Measurements from ENCODE around the gene SDS.

SDS gene

DNA sequence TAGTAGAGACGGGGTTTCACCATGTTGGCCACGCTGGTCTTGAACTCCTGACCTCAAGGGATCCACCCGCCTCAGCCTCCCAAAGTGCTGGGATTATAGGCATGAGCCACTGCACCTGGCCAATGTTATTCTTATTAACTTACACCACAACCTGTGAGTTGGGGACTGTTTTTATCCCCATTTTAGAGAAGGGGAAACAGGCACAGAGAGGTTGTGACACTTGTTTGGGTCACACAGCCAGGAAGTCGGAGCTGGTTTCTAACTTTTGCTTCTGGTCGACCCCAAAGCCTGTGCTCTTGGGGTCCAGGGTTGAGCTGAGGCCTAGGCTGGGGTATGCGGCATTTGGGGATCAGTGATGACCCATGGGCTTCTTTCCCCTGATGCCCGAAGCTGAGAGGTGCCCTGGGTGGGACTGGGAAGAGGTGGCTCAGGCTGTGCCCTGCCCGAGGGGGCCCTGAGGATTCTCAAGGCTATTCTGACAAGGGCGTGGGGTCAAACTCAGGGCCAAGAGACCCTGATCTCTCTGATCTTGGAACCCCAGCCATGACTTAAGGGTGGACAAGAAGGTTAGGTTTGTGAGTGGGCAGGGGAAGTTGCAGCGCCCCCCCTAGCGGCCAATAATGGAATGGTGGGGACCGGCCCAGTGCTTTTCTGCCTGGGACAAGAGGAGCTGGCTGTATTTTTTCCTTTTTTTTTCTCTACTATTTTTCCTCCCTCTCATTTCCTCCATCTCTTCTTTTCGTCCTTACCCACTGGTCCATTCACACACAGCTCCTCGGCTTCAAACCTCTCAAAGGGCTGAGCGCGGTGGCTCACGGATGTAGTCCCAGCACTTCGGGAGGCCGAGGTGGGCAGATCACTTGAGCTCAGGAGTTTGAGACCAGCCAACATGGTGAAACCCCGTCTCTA, 21.5 kb upstream of the SDS start:
- no peak for DNase-seq

GRCh38 chr12:113424456-113424855, 20.8 kb upstream of the SDS start:
- no peak for DNase-seq

DNA sequence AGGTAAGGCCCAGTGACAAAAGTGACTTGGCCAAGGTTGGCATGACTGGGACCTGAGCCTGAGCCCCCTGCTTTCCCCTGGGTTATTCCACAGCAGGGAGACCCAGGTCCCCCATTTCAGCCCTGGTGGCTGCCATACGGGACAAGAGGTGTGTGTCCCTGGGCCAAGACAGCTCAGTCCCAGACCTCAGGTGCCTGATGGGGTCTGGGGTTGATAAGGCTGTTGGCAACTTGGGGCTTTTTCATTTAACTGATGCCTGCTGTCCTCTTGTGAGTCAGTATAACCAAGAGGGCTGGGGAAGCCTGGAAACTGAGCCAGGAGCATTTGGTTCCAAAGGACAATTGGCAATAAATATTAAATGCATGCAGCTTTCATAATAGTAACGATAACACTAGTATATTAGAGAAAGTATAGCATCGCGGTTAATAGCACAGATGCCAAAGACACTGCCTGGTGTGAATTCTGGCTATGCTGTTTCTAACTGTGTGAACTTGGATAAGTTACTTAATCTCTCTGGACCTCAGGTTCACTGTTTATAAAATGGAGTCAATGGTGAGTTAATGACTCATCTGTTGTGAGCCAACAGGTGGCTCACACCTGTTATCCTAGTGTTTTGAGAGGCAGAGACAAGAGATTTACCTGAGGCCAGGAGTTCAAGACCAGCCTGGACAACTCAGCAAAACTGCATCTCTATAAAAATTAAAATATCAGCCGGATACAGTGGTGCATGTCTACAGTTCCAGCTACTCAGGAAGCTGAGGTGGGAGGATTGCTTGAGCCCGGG, 19.4 kb upstream of the SDS start:
- DNase-seq = no peak

DNA sequence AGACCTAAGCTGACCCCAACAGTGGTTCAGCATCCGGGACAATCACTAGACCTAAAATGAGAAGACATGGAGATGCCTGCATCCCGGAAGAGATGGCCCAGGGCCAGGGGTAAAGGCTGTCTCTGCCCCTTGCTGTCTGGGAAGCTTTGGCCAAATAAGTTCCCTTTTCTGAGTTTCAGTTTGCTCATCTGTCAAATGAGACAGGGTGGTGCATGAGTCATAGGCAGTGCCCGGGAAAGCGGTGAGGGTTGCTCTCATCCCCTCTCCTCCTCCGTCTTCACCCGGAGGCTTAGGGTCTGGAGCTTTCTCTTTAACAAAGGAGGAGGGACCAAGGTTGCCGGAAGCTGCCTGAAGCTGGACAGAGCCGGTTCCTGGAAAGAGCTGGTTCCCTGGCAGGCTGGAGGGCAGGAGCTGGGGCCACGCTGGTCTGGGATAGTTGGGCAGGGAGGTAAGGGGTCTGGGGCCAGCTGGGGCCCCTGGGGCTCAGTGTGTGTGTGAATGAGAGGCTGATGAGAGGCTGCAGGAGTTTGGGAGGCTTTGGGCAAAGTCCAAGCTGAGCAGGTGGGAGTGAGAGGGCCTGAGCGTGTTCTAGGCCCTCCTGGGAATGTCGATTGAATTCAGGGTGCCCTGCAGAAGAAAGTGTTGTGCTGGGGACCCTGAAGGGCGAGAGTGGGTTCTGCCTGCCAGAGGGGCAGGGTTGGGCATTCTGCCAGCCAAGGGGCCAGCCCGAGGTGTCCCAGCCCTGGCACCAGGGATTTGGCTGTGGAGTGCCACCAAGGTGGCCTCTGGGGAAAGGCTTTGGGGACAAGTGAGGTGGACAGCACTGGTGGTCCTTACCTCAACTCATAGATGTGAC, 18.6 kb upstream of the SDS start, which contains the start of gene SDSL:
TSS of gene SDSL (plus strand) at position 351 of the 856 bp plus-strand sequence. CDS start 5,603 bp downstream, outside the sequence.
- DNase-seq = no peak

GRCh38 chr12:113420996-113421595, 17.4 kb upstream of the SDS start:
- no peak for DNase-seq

GRCh38 chr12:113418213-113418879, 14.7 kb upstream of the SDS start:
- no peak for DNase-seq

GRCh38 chr12:113416091-113416754, 12.5 kb upstream of the SDS start:
- no peak for DNase-seq

- no peak for DNase-seq
Observed at GRCh38 chr12:113414519-113415038, 10.9 kb upstream of the SDS start.

DNA sequence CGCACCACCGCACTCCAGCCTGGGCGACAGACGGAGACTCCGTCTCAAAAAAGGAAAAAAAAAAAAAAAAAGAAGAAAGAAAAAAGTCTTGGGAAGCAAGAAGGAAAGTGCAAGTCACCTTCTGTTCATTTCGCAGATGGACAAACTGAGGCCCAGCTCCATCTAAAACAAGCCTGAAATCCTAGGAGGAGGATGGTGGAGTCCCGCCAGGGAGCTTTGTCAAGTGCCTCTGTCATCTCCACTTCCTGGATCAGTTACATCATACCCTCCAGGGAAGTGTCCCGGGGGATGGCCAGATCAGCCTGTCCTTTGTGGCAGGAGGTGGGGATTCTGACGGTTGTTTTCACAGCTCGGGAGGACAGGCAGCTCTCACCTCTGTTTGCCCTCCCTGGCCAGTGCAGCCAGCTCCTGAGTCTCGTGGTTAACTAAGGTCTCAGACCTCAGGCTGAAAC, 9.8 kb upstream of the SDS start:
- DNase-seq = no peak

GRCh38 chr12:113409462-113410124, 5.9 kb upstream of the SDS start:
- no peak for DNase-seq

GRCh38 chr12:113408756-113409298, 5.1 kb upstream of the SDS start:
- DNase-seq = no peak

DNA sequence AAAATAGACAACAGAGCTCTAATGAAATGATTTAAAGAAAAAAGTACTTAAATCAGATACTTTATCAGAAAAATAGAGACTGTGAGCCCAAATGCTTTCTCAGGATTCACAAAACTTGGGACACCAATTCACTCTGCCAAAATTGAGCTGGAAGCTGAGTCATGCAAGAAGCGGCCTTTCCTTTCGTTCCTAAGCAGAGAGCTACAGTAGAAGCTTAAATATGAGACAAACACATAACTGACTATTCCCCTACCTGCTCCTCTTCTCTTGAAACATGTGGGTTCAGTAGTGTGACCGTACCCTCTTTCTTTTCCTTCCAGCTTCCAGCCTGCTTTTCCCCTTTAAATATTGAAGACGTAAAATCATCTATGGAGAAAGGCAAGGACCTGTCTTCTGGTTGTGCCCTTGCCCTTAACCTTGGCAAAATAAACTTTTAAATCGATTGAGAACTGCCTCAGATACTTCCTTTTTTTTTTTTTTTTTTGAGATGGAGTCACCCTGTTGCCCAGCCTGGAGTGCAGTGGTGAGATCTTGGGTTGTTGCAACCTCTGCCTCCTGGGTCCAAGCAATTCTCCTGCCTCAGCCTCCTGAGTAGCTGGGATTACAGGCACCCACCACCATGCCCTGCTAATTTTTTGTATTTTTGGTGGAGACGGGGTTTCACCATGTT, 4.4 kb upstream of the SDS start:
- DNase-seq = no peak

DNA sequence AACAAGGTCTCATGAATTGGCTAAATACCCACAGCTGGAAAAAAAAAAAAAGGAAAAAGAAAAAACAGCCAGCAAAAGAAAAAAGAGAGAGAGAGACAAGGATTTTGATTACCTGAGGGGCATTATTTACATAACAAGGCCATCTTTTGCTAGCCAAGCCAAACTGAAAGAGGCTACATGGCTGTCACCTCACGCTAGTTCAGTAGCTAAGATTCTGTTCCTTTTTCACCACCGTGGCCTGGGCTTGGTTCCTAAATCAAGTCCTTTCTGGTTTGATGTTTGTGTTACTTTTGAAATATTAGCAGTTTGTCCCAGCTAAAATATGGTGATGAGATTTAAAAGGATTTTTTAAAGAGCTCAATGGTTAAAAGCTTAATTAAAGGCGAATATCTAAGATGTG, 2.0 kb upstream of the SDS start:
- no peak for DNase-seq

GRCh38 chr12:113402586-113403260, 964 bp downstream of the SDS start:
- DNase-seq = no peak

DNA sequence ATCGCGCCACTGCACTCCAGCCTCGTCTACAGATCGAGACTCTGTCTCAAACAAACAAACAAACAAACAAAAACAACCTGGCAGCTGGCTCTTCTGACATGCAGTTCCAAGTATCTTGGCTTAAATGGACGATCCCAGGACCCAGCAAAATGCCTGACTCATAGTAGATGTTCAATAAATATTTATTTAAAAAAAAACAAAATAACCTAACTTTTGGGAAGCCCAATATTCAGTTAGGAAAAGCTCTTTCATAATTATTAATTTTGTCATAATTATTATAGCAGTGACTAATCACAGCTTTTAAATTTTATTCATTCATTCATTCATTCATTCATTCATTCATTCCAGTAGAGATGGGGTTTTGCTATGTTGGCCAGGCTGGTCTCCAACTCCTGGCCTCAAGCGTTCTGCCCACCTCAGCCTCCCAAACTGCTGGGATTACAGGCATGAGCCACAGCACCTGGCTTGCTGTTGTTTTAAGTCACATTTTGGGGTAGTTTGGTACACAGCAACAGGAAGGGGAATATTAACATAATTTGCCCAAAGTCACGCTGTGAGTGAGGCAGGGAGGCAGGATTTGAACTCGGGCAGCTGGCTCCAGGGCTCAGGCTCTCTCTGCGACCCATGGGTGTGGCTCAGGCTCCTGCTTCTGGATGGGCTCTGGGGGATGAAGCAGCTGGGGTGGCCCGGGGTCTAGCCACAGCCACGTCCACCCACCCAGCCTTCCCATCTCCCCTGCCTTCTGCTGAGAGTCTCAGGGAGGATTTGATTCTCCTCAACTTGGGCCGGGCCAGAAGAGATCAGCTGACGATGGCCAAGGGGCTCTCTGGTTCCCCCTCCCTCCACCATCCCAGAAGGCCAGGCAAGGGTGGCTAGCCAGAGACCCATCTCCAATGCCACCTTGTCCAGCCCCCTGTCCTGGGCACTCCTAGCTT, 2.4 kb downstream of the SDS start:
- DNase-seq = no peak

DNA sequence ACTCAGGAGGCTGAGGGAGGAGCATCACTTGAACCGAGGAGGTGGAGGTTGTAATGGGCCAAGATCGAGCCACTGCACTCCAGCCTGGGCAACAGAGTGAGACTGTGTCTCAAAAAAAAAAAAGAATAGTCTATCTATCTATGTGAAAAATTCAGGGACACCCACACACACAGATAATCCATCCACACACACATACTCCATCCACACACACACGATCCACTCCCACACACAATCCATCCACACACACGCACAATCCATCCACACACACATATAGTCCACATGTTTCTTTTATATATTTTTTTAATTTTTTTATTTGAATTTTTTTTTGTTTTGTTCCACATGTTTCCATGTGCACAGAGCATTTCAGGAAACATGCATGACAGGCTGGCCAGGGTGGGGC, 3.3 kb downstream of the SDS start:
- no peak for DNase-seq

DNA sequence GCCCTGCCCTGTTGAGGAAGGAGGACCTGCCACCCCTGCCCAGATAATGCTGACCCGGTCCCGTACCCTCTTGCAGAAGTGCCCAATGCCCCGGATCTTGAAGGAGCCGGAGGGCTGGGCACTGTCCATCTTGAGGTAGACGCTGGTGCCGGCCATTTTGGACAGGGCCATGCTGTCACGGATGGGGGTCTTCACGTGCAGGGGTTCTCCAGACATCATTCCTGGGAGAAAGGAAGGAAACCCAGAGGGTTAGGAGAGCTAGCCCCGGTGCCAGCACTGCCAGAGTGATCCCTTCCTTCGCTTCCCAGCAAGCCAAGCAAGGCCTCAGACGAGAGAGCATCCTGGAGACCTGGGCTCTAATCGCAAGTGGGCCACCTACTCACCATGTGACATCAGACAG, 4.2 kb downstream of the SDS start:
- DNase-seq = no peak

All from cerebellar nuclear complex (tissue), 1 donor.